GM11168 (cell line): ENCODE data around the gene CCDC27.

Experiments
- in situ Hi-C: fragments of 300-500 bp; cut with MboI; formaldehyde crosslinking; loops from one replicate; pipeline ENCODE4 v1.12.0; 2022; ENCODE audit warnings: low sequenced_read_pairs; ENCODE audit not compliant: unreplicated experiment

Gene CCDC27

GRCh38 chr1:3735027-3735681 lies 17.1 kb upstream of the CCDC27 start:
- in situ Hi-C loops = no loop called here

DNA sequence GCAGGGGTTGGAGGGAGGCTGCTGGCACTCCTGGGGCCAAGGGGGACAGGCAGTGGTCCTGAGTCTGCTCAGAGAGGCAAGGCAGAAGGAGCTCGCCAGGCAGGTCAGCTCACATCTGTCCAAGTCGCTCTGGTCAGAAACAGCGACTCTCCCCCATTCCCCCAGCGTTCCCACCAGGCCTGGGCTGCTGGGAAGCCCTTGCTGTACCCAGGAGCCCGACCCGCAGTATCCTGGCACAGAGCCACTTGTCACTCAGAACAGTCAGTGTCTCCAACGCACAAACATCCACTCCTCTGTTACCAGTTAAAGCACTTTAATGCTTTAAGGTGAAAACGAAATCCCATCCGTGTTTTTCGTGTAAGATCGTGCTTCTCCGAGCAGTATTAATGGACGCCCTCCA lies 16.6 kb upstream of the CCDC27 start:
- in situ Hi-C loops = no loop called here

DNA sequence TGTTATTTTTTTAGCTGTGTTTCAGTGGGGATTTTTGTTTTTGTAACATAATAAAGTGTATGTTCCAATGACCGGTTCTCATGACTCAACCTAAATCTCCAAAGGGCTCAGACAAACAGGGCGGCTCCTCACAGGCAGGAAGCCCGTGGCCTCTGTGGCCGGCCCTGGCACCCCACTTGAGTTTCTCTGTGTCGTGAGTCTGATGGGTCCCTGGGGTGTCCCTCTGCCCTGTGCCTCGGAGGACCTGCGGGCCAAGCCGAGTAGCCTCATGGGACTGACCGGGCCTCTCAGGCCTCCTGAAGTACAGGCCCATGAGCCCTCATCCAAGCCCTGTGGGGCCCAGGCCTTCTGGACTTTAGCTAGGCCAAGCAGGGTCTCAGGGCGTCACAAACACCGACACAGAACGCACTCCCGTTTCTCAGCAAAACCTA lies 16.1 kb upstream of the CCDC27 start:
- in situ Hi-C loops = no loop called here

GRCh38 chr1:3736708-3737107 lies 15.5 kb upstream of the CCDC27 start:
- in situ Hi-C loops = no loop called here

DNA sequence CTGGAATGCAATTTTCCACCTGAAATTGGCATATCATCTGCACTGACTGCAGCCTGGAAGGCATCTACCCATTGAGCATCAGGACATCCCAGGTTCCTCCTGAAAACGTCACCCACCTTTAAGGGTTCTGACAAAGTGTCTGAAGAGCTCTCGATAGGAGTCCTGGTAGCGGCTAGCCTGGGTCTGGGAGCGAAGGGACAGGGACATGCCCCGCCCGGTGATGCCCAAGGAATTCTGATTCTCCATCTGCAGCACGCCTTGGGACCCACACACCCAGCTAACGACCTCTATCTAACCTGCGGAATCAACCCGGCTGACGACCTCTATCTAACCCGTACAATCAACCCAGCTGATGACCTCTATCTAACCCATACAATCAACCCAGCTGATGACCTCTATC lies 13.3 kb upstream of the CCDC27 start:
- in situ Hi-C loops = no loop called here

DNA sequence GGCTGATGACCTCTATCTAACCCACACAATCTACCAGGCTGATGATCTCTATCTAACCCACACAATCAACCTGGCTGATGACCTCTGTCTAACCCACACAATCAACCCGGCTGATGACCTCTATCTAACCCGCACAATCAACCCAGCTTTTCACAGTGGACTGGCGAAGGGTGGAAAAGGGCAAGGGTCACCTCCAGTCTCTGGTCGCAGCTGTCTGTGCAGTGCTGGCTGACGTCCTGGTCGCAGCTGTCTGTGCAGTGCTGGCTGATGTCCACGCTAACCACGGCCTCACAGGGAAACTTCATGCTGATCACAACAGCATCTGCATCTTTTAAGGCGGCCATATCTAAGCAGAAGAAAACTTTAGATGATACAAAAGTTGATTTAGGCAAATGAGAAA lies 12.2 kb upstream of the CCDC27 start:
- in situ Hi-C loops = loop anchor here (10.0 kb wide), 1 partner anchor 115 kb away; the partner anchor contains the start of gene TPRG1L

DNA sequence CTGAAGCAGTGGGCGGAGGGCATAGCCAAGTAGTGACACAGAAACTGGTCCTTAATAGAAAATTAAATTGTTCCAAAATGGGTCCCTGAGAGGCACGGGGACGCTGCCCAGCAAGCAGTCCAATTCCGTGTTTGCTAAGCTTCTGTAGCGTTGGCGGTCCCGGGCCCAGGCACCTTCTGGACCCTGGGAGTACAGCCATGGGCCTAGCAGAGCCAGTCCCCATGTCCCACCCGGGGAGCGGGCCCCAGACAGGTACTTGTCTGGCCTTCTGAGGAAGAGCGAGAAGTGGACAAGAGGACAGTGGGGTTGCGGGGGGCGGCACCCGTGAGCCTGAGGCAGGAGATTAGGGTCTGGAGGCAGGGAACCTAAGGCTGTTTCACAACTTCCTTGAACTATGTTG lies 11.5 kb upstream of the CCDC27 start:
- in situ Hi-C loops = loop anchor here (10.0 kb wide), 1 partner anchor 116 kb away; the partner anchor contains the start of gene TPRG1L

- in situ Hi-C loops = loop anchor here (10.0 kb wide), 1 partner anchor 117 kb away; the partner anchor contains the start of gene TPRG1L
These were observed 10.4 kb upstream of the CCDC27 start for GRCh38 chr1:3741566-3742438.

DNA sequence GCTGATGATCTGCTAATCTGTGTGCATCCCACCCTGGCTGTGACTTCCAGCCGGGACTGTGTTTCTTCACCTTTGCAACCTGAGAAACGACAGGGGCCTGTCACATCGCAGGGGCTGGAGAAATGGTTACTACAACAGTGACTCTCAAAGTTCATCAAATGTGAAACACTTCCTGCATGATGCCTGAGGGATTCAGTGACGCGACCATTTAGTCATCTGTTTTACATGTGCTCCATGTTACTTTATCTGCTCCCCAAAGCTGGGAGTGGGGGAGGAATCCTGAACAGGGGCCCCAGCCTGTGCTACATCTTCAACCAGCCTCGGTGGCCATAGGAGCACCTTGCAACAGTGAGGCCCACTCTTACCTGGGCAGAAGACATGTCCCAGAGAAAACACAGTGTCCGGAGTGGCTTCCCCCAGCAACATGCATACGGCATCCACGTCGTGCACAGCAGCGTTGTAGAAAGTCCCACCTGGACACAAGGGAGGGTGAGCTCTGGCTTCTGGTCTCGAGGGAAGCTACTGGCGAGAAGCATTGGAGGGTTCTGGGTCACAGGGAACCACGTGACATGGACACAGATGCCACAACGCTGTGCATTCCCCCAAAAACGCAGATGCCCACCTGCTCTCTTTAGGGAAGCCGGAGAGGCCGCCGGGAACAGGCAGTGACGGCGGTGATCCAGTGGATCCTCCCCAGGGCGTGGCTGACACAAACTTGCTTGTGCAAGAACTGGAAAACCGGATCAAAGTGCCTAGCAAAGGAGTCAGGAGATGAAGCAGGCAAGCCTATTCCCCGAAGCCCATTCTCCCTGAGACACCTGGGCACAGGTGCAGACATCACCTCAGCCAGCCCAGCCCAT lies 9.6 kb upstream of the CCDC27 start:
- in situ Hi-C loops = loop anchor here (10.0 kb wide), 1 partner anchor 118 kb away; the partner anchor contains the start of gene TPRG1L

DNA sequence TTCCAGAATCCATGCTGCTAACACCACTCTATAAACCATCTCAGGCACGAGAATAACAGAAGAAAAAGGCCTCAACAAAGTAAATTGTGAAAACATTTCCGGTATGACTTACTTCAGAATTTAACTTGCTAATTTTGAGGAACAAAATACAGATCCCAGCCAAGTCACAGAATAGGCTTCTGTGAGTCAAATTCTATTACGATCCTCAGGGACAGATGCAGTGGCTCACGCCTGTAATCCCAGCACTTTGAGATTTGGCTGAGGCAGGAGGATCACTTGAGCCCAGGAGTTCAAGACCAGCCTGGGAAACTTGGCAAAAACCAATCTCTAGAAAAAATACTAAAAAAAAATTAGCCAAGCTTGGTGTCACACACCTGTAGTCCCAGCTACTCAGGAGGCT lies 8.8 kb upstream of the CCDC27 start:
- in situ Hi-C loops = loop anchor here (10.0 kb wide), 1 partner anchor 119 kb away; the partner anchor contains the start of gene TPRG1L

DNA sequence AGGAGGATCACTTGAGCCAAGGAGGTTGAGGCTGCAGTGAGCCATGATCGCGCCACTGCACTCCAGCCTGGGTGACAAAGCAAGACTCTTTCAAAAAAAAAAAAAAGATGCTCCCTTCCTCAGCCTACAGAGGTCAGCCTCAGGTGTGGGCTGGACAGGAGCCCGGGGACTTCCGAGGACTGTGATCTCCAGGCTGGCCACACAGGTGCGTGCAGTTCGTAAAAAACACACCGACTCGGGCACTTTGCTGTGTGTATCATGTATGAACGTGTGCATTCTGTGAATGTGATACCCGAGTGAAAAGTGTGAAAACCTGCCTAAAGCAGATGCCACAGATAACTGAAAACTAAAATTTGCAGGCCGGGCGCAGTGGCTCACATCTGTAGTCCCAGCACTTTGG lies 8.4 kb upstream of the CCDC27 start:
- in situ Hi-C loops = loop anchor here (10.0 kb wide), 1 partner anchor 119 kb away; the partner anchor contains the start of gene TPRG1L

DNA sequence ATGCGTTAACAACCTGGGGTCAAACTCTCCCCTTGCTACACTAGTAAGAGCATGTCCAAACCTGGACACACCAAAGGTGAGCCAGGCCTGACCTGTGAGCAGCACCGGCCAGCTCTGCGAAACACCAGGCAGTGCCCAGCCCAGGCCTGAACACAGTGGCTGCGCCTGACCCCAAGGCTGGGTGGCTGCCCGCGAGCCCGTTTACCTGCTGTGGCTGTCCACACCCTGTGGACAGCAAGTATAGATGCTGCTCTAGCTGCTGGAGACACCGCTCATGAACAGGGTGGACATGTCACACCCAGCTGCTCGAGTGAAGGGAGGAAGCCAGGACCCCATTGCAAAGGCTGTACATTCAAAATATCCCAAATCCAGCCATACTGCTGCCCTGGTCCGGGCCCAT lies 7.6 kb upstream of the CCDC27 start:
- in situ Hi-C loops = loop anchor here (10.0 kb wide), 1 partner anchor 120 kb away; the partner anchor contains the start of gene TPRG1L

DNA sequence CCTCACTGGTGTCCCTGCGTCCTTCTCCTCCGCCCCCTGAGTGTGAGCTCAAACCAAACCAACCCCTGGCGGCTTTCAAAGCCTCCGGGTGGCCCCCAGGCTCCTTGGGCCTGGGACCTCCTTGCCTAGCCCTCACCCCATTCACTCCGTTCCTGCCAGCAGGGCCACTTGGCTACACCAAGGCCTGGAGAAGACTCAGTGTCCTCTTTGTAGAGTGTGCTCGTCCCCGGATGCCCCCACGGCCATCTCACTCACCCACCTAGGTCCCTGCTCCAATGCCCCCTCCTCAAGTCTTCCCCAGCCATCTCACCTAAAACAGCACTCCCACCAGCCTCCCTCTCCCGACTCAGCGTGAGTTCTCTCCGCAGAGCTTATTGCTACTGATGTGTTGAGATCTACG lies 7.2 kb upstream of the CCDC27 start:
- in situ Hi-C loops = loop anchor here (10.0 kb wide), 1 partner anchor 120 kb away; the partner anchor contains the start of gene TPRG1L

- in situ Hi-C loops = loop anchor here (10.0 kb wide), 1 partner anchor 121 kb away; the partner anchor contains the start of gene TPRG1L
These were observed 6.5 kb upstream of the CCDC27 start for GRCh38 chr1:3745590-3746381.

- in situ Hi-C loops = loop anchor here (10.0 kb wide), 1 partner anchor 122 kb away; the partner anchor contains the start of gene TPRG1L
These were observed 5.8 kb upstream of the CCDC27 start for GRCh38 chr1:3746389-3746829.

GRCh38 chr1:3746830-3747521 lies 5.3 kb upstream of the CCDC27 start:
- in situ Hi-C loops = loop anchor here (10.0 kb wide), 1 partner anchor 122 kb away; the partner anchor contains the start of gene TPRG1L

GRCh38 chr1:3747522-3747848 lies 4.8 kb upstream of the CCDC27 start:
- in situ Hi-C loops = loop anchor here (10.0 kb wide), 1 partner anchor 123 kb away; the partner anchor contains the start of gene TPRG1L

- in situ Hi-C loops = loop anchor here (10.0 kb wide), 1 partner anchor 123 kb away; the partner anchor contains the start of gene TPRG1L
These were observed 4.3 kb upstream of the CCDC27 start for GRCh38 chr1:3747903-3748302.
